Caco-2 (cell line): ENCODE results near the gene ESD. TPM values are rescaled to one million over a fixed set of nuclear protein-coding genes. Genes with fewer than 3 reads are reported as not detected.

ENCODE experiments used
- BruUV-seq: library from RNA; stranded (reverse); fragments of 400-500 nt; replicated peaks from 2 replicates; lab custom pipeline; 2021; lab: Mats Ljungman, UMichigan
- CTCF ChIA-PET: fragments of 300-600 bp; sonication (Branson Sonifier 250); formaldehyde crosslinking; loops from one replicate; lab custom pipeline; 2022; ENCODE audit warnings: antibody characterized with exemption; lab: Charles Lee
- POLR2A ChIA-PET: fragments of 300-600 bp; sonication (Branson Sonifier 250); formaldehyde crosslinking; loops from one replicate; lab custom pipeline; 2022; ENCODE audit warnings: antibody characterized with exemption; lab: Charles Lee
- DNase-seq, 2 experiments: peaks; one replicate each; pipeline versions ENCODE4 v3.0.0 to v3.0.0-alpha.2; 2020 to 2022
- H3K27me3 ChIP-seq: replicated peaks from 2 replicates; pipeline ENCODE4 v1.6.0; 2011; ENCODE audit warnings: low read length; ENCODE audit not compliant: control insufficient read depth, insufficient read depth
- H3K36me3 ChIP-seq: 2 replicates; pipeline ENCODE4 v1.5.1; 2011; ENCODE audit warnings: low read length; ENCODE audit not compliant: control insufficient read depth, insufficient read depth
- H3K4me1 ChIP-seq: fragments of 250-450 bp; sonication (Bioruptor Pico); 2 replicates; pipeline ENCODE4 v1.5.1; 2020; ENCODE audit warnings: mild to moderate bottlenecking
- H3K4me3 ChIP-seq: 2 replicates; pipeline ENCODE4 v1.5.1; 2011; ENCODE audit warnings: low read depth, mild to moderate bottlenecking, control low read depth, low read length
- H3K9me3 ChIP-seq: fragments of 250-450 bp; sonication (Bioruptor Pico); 2 replicates; pipeline ENCODE4 v1.5.1; 2020; ENCODE audit warnings: mild to moderate bottlenecking, moderate library complexity
- H3K27ac Mint-ChIP-seq: one replicate; pipeline ENCODE4 v1.8.0; 2022; ENCODE audit warnings: mixed read lengths; ENCODE audit not compliant: unreplicated experiment
- H3K27me3 Mint-ChIP-seq: one replicate; pipeline ENCODE4 v1.8.0; 2022; ENCODE audit warnings: mixed read lengths; ENCODE audit not compliant: insufficient read depth, unreplicated experiment
- H3K36me3 Mint-ChIP-seq: one replicate; pipeline ENCODE4 v1.8.0; 2022; ENCODE audit warnings: mild to moderate bottlenecking, mixed read lengths; ENCODE audit not compliant: insufficient read depth, unreplicated experiment
- H3K4me1 Mint-ChIP-seq: one replicate; pipeline ENCODE4 v1.8.0; 2022; ENCODE audit warnings: low read depth, mixed read lengths; ENCODE audit not compliant: unreplicated experiment
- H3K4me3 Mint-ChIP-seq: one replicate; pipeline ENCODE4 v1.8.0; 2022; ENCODE audit warnings: mild to moderate bottlenecking, moderate library complexity, mixed read lengths; ENCODE audit not compliant: unreplicated experiment
- H3K9me3 Mint-ChIP-seq: one replicate; pipeline ENCODE4 v1.8.0; 2022; ENCODE audit warnings: mixed read lengths; ENCODE audit not compliant: unreplicated experiment
- intact Hi-C: fragments of 100-400 bp; cut with micrococcal nuclease; formaldehyde crosslinking; loops from one replicate; pipeline ENCODE4 v1.10.0; 2022; ENCODE audit not compliant: unreplicated experiment
- total RNA-seq: library from RNA; stranded (reverse); gene quantifications from 2 replicates; pipeline ENCODE4 v1.2.3, GENCODE V29; 2022
- TF ChIP-seq, protein P1 (sequence below), 2 experiments: fragments of 200-600 bp in 1 of 2; IDR thresholded peaks; 1 replicate in 1 of 2; 2 replicates in 1 of 2; pipeline versions ENCODE4 v1.5.1 to v1.8.0; 2011 to 2022; ENCODE audit warnings: antibody characterized with exemption in 1 of 2, control low read depth in 1 of 2, inconsistent platforms in 1 of 2, low read depth in 1 of 2, low read length in 1 of 2, mild to moderate bottlenecking in 1 of 2, moderate library complexity in 1 of 2; ENCODE audit not compliant: insufficient read depth in 1 of 2, severe bottlenecking in 1 of 2, unreplicated experiment in 1 of 2

ESD gene
- total RNA-seq, 1 experiment from 2014 or later: 119 TPM

DNA sequence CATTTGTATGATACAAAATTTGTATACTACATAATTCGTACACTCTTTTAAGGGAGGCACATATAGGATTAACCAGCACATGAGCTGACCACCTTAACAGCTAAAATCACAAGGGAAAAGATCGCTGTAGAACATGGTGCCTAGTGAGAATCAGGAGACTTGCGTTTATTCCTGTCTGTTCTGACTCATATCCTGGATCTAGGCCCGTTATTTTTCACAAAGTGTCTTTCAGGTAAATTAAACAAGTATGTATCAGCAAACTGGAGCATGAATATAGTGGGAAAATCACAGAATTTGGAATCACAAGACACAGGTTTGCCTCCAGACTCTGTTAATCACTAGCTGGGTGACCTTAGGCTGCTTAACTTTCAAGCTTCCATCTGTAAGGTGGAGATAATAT, 47.5 kb upstream of the ESD start:
- Mint-ChIP-seq H3K9me3 (no peaks in the 10 kb centered on the region), H3K27me3 (peaks cover 27% of the 10 kb centered on the region), H3K27ac (no peak overlapping the region), H3K36me3 (no peaks in the 10 kb centered on the region), H3K4me1 (no peaks in the 10 kb centered on the region), H3K4me3 (no peak overlapping the region)
- DNase-seq: no peak
- no TSS peak for BruUV-seq
- CTCF ChIA-PET: no interaction called here
- H3K4me3 ChIP-seq: no peak overlapping the region
- POLR2A ChIA-PET: no interaction called here
- H3K36me3 ChIP-seq: no peaks in the 10 kb centered on the region
- H3K27me3 ChIP-seq: no peaks in the 10 kb centered on the region; the same call in 1 of the 2 replicates
- H3K4me1 ChIP-seq: no peaks in the 10 kb centered on the region
- TF ChIP-seq, protein P1, sequence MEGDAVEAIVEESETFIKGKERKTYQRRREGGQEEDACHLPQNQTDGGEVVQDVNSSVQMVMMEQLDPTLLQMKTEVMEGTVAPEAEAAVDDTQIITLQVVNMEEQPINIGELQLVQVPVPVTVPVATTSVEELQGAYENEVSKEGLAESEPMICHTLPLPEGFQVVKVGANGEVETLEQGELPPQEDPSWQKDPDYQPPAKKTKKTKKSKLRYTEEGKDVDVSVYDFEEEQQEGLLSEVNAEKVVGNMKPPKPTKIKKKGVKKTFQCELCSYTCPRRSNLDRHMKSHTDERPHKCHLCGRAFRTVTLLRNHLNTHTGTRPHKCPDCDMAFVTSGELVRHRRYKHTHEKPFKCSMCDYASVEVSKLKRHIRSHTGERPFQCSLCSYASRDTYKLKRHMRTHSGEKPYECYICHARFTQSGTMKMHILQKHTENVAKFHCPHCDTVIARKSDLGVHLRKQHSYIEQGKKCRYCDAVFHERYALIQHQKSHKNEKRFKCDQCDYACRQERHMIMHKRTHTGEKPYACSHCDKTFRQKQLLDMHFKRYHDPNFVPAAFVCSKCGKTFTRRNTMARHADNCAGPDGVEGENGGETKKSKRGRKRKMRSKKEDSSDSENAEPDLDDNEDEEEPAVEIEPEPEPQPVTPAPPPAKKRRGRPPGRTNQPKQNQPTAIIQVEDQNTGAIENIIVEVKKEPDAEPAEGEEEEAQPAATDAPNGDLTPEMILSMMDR (IDR thresholded peaks at IDR 0.05; ENCODE audit: insufficient read depth in 1 of 2, low read depth in 1 of 2, low read length in 1 of 2, severe bottlenecking in 1 of 2, unreplicated experiment in 1 of 2): no peak
- intact Hi-C loops: loop anchor here (10.0 kb wide), 1 partner anchor 500 kb away; no protein-coding TSS in a partner anchor
- H3K9me3 ChIP-seq: no peaks in the 10 kb centered on the region

DNA sequence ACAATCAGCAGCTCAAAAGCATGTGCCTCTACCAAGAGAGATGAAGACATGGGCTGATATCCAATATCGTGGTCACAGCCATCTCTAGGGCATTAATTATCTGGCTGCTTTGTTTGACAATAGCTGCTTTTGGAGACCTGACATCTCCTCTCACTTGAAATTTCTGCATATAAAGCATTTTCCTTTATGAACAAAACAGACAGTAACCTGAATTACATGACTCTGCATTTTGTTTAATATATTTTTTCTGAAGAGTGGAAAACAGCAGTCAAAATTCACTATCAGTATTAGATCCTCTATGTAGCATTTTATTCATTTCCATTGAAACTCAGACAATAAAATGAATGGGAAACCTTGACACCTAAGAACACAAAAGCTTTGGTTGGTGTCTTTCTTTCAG, 42.4 kb upstream of the ESD start:
- BruUV-seq: no TSS peak
- ChIA-PET POLR2A (no interaction called here), CTCF (no interaction called here)
- H3K36me3 Mint-ChIP-seq: no peaks in the 10 kb centered on the region
- no peaks in the 10 kb centered on the region; the same call in 1 of the 2 replicates for H3K27me3 ChIP-seq
- no peak overlapping the region for H3K4me3 Mint-ChIP-seq
- H3K9me3 Mint-ChIP-seq: no peaks in the 10 kb centered on the region
- H3K4me3 ChIP-seq: no peak overlapping the region
- TF ChIP-seq, protein P1 (IDR thresholded peaks at IDR 0.05; ENCODE audit: insufficient read depth in 1 of 2, low read depth in 1 of 2, low read length in 1 of 2, severe bottlenecking in 1 of 2, unreplicated experiment in 1 of 2): no peak
- H3K9me3 ChIP-seq: no peaks in the 10 kb centered on the region
- no peak for DNase-seq
- H3K36me3 ChIP-seq: no peaks in the 10 kb centered on the region
- H3K4me1 Mint-ChIP-seq: no peaks in the 10 kb centered on the region
- no peaks in the 10 kb centered on the region for H3K4me1 ChIP-seq
- peaks cover 29% of the 10 kb centered on the region for H3K27me3 Mint-ChIP-seq
- no peak overlapping the region for H3K27ac Mint-ChIP-seq
- intact Hi-C loops: no loop called here

DNA sequence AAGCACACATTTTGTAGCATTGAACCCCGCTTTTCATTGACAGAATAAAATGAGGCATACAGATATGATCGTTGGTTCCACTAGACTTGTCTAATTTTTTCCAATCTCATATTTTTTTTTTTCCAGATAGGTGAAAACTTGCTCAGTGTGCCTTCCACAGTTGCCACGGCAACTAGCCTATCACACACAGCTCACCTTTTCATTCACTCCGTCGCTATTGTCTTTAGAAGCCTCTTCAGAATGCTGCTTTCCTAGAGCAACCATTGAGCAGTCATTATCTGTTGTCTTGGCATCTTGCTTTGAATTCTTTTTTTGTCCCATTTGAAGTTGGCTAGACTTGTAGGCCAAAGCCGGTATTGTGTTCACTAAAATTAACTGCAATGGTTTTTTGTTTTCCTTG, 37.7 kb upstream of the ESD start:
- Histone ChIP-seq H3K4me1 (no peaks in the 10 kb centered on the region), H3K4me3 (no peak overlapping the region), H3K36me3 (no peaks in the 10 kb centered on the region), H3K27me3 (no peaks in the 10 kb centered on the region), H3K9me3 (no peaks in the 10 kb centered on the region)
- ChIA-PET POLR2A (no interaction called here), CTCF (no interaction called here)
- TF ChIP-seq, protein P1 (IDR thresholded peaks at IDR 0.05; ENCODE audit: insufficient read depth in 1 of 2, low read depth in 1 of 2, low read length in 1 of 2, severe bottlenecking in 1 of 2, unreplicated experiment in 1 of 2): no peak
- H3K9me3 Mint-ChIP-seq: no peaks in the 10 kb centered on the region
- intact Hi-C loops: loop anchor here (5.0 kb wide), 1 partner anchor 623 kb away; no protein-coding TSS in a partner anchor
- H3K4me1 Mint-ChIP-seq: no peaks in the 10 kb centered on the region
- H3K36me3 Mint-ChIP-seq: no peaks in the 10 kb centered on the region
- no peak overlapping the region for H3K27ac Mint-ChIP-seq
- no peak for DNase-seq
- no peak overlapping the region for H3K4me3 Mint-ChIP-seq
- no TSS peak for BruUV-seq
- H3K27me3 Mint-ChIP-seq: peaks cover 18% of the 10 kb centered on the region
